ENCODE measurements around the gene RPS6KA3. TPM values are rescaled to one million over a fixed set of nuclear protein-coding genes. Genes with fewer than 3 reads are reported as not detected.

The RPS6KA3 gene
- total RNA-seq, 1 experiment from 2014 or later, result 9.2 TPM

DNA sequence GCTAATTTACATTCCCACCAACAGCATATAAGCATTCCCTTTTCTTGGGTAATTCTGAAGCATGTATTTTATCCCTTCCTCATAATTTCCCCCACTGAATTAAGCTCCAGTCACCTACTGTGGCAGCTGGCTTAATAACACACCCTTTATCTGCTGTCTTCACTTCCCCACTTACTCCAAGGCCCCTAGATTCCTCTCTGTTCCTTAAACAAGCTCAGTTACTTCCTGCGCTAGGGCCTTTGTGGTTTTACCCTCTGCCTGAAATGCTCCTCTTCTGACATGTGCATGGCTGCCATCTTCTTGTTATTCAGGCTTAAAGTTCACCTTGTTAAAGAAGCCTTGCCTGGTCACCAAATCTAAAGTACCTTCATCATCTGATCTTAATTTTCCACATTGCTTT, 47.2 kb upstream of the RPS6KA3 start:
- Histone ChIP-seq H2AK5ac (ENCODE audit: insufficient read length, low read length) (no peak overlapping the region), H3K79me1 (ENCODE audit: insufficient read depth, low read depth, low read length, poor library complexity, severe bottlenecking) (no peaks in the 10 kb centered on the region), H3K4me1 (ENCODE audit: insufficient read depth, low read length) (no peaks in the 10 kb centered on the region), H4K8ac (replicated peaks; ENCODE audit: insufficient read length, low read depth, low read length) (no peak overlapping the region), H3K4me2 (ENCODE audit: insufficient read depth, insufficient read length, low read length) (no peak overlapping the region), H3K27ac (ENCODE audit: insufficient read length, low read depth, low read length) (no peak overlapping the region), H3K27me3 (ENCODE audit: insufficient read depth, low read length) (no peaks in the 10 kb centered on the region), H2BK15ac (ENCODE audit: low read depth, low read length) (no peak overlapping the region), H3K4ac (ENCODE audit: low read depth, low read length) (no peak overlapping the region), H3K14ac (ENCODE audit: insufficient read depth, low read length) (no peak overlapping the region), H3K23ac (ENCODE audit: insufficient read length, low read depth, low read length) (no peak overlapping the region), H2BK120ac (ENCODE audit: low read depth, low read length, poor library complexity, severe bottlenecking) (no peak overlapping the region), H2BK20ac (ENCODE audit: low read depth, low read length, poor library complexity, severe bottlenecking) (no peak overlapping the region), H3K56ac (ENCODE audit: insufficient read length, low read depth, low read length) (no peak overlapping the region), H3K18ac (ENCODE audit: insufficient read length, low read depth, low read length) (no peak overlapping the region), H3T11ph (ENCODE audit: low read length) (no peak overlapping the region), H2BK5ac (ENCODE audit: insufficient read length, low read length) (no peak overlapping the region), H4K91ac (ENCODE audit: insufficient read length, low read depth, low read length) (no peak overlapping the region), H4K5ac (ENCODE audit: insufficient read length, low read depth, low read length) (no peak overlapping the region), H2AFZ (ENCODE audit: low read length) (no peak overlapping the region), H3K9ac (ENCODE audit: extremely low read depth, insufficient read length, low read length) (no peak overlapping the region), H2BK12ac (ENCODE audit: insufficient read length, low read depth, low read length) (no peak overlapping the region), H3K9me3 (ENCODE audit: control insufficient read depth, low read depth, low read length) (peaks cover 31% of the 10 kb centered on the region), H3K23me2 (ENCODE audit: insufficient read length, low read depth, low read length, poor library complexity, severe bottlenecking) (no peaks in the 10 kb centered on the region), H3K79me2 (ENCODE audit: insufficient read depth, low read length) (no peaks in the 10 kb centered on the region), H4K20me1 (ENCODE audit: control insufficient read depth, insufficient read depth, insufficient read length) (no peaks in the 10 kb centered on the region)
- Mint-ChIP-seq H3K4me1 (no peaks in the 10 kb centered on the region), H3K27ac (no peak overlapping the region), H3K27me3 (ENCODE audit: low read depth) (peaks cover 7% of the 10 kb centered on the region), H3K4me3 (no peak overlapping the region), H3K9me3 (peaks cover 64 to 76% of the 10 kb centered on the region in 2 experiments), H3K36me3 (ENCODE audit: insufficient read depth in 1 of 3, low read depth in 3 of 3) (peaks cover 0 to 2% (median 0%) of the 10 kb centered on the region in 3 experiments; a peak in 2 of 7 replicates)
- DNase-seq, result no peak
- TF ChIP-seq, protein P1, sequence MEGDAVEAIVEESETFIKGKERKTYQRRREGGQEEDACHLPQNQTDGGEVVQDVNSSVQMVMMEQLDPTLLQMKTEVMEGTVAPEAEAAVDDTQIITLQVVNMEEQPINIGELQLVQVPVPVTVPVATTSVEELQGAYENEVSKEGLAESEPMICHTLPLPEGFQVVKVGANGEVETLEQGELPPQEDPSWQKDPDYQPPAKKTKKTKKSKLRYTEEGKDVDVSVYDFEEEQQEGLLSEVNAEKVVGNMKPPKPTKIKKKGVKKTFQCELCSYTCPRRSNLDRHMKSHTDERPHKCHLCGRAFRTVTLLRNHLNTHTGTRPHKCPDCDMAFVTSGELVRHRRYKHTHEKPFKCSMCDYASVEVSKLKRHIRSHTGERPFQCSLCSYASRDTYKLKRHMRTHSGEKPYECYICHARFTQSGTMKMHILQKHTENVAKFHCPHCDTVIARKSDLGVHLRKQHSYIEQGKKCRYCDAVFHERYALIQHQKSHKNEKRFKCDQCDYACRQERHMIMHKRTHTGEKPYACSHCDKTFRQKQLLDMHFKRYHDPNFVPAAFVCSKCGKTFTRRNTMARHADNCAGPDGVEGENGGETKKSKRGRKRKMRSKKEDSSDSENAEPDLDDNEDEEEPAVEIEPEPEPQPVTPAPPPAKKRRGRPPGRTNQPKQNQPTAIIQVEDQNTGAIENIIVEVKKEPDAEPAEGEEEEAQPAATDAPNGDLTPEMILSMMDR (conservative IDR thresholded peaks at IDR 0.05), result no peak
- no CpG with 5 or more reads among the region's 1 CpG for WGBS (ENCODE audit: extremely low coverage, insufficient read length, low lambda C conversion rate)
